Liver (tissue), 10 donors: Measurements from ENCODE around the gene TNFRSF6B. TPM values are rescaled to one million over a fixed set of nuclear protein-coding genes. Genes with fewer than 3 reads are reported as not detected.

Experiments
- DNase-seq: peaks from one replicate; pipeline ENCODE4 v3.0.0-alpha.2; 2017; ENCODE audit warnings: low spot score
- H3K27ac ChIP-seq, 2 donors: one replicate each; pipeline ENCODE4 v1.7.0; 2013; ENCODE audit warnings: inconsistent platforms in 2 of 2, low read length in 2 of 2, control low read depth in 1 of 2, low read depth in 1 of 2, mild to moderate bottlenecking in 1 of 2
- H3K27me3 ChIP-seq, 4 donors: one replicate each; pipeline versions ENCODE4 v1.6.1 to v1.7.0; 2013; ENCODE audit warnings: low read length in 3 of 4, inconsistent platforms in 1 of 4, mild to moderate bottlenecking in 1 of 4, moderate library complexity in 1 of 4; ENCODE audit not compliant: control insufficient read depth in 4 of 4, insufficient read depth in 4 of 4
- H3K36me3 ChIP-seq, 4 donors: one replicate each; pipeline versions ENCODE4 v1.6.1 to v1.7.0; 2013; ENCODE audit warnings: low read length in 3 of 4, mild to moderate bottlenecking in 3 of 4, low read depth in 1 of 4, moderate library complexity in 1 of 4; ENCODE audit not compliant: control insufficient read depth in 4 of 4, insufficient read depth in 3 of 4
- H3K4me1 ChIP-seq, 4 donors: one replicate each; pipeline versions ENCODE4 v1.6.1 to v1.7.0; 2013; ENCODE audit warnings: low read length in 3 of 4, mild to moderate bottlenecking in 3 of 4, moderate library complexity in 1 of 4; ENCODE audit not compliant: control insufficient read depth in 4 of 4, insufficient read depth in 4 of 4
- H3K4me3 ChIP-seq, 3 donors: one replicate each; pipeline versions ENCODE4 v1.6.1 to v1.7.0; 2013; ENCODE audit warnings: low read length in 3 of 3, control low read depth in 1 of 3, low read depth in 1 of 3, mild to moderate bottlenecking in 1 of 3
- H3K9ac ChIP-seq, 2 donors: one replicate each; pipeline ENCODE4 v1.7.0; 2013; ENCODE audit warnings: low read length in 2 of 2, mild to moderate bottlenecking in 2 of 2, moderate library complexity in 2 of 2, control low read depth in 1 of 2, low read depth in 1 of 2
- H3K9me3 ChIP-seq, 4 donors: one replicate each; pipeline versions ENCODE4 v1.6.1 to v1.7.0; 2013; ENCODE audit warnings: low read length in 3 of 4; ENCODE audit not compliant: control insufficient read depth in 4 of 4
- ATF3 ChIP-seq: IDR thresholded peaks from 2 replicates; pipeline ENCODE4 v1.6.1; 2016; ENCODE audit warnings: antibody characterized with exemption
- CTCF ChIP-seq: fragments of 150-350 bp; IDR thresholded peaks from 2 replicates; pipeline ENCODE4 v1.5.1; 2017; ENCODE audit warnings: improper control_type of control experiment, low read depth, low read length; ENCODE audit not compliant: missing input control
- FOXA2 ChIP-seq: IDR thresholded peaks from 2 replicates; pipeline ENCODE4 v1.6.1; 2016; ENCODE audit warnings: antibody characterized with exemption
- HNF4G ChIP-seq: IDR thresholded peaks from 2 replicates; pipeline ENCODE4 v1.6.1; 2016; ENCODE audit warnings: antibody characterized with exemption
- JUND ChIP-seq, 2 donors: IDR thresholded peaks; 2 replicates each; pipeline ENCODE4 v1.6.1; 2016; ENCODE audit warnings: antibody characterized with exemption in 2 of 2
- NR2F2 ChIP-seq: IDR thresholded peaks from 2 replicates; pipeline ENCODE4 v1.6.1; 2016; ENCODE audit warnings: antibody characterized with exemption
- REST ChIP-seq: IDR thresholded peaks from 2 replicates; pipeline ENCODE4 v1.6.1; 2016; ENCODE audit warnings: antibody characterized with exemption, mild to moderate bottlenecking
- RXRA ChIP-seq, 2 donors: IDR thresholded peaks; 2 replicates each; pipeline ENCODE4 v1.6.1; 2017 to 2018; ENCODE audit warnings: antibody characterized with exemption in 2 of 2, mild to moderate bottlenecking in 1 of 2
- SP1 ChIP-seq: IDR thresholded peaks from 2 replicates; pipeline ENCODE4 v1.6.1; 2018; ENCODE audit warnings: antibody characterized with exemption, mild to moderate bottlenecking
- YY1 ChIP-seq: IDR thresholded peaks from 2 replicates; pipeline ENCODE4 v1.6.1; 2016; ENCODE audit warnings: antibody characterized with exemption, mild to moderate bottlenecking
- WGBS: extraction: QIAGEN DNeasy Blood & Tissue Kit; methylation state at CpG from one replicate; pipeline ENCODE4 v1.1.7; 2013; 5-methylcytosine and 5-hydroxymethylcytosine counted together
- polyA plus RNA-seq, 2 donors: library from polyadenylated mRNA; stranded (reverse) in 1 of 2; unstranded in 1 of 2; fragments of 200-250 nt in 1 of 2; fragments of >200 nt in 1 of 2; fragmentation: Nextera tagmentation in 1 of 2; extraction: Ambion mirVana in 1 of 2; gene quantifications; one replicate each; pipeline versions ENCODE4 v1.2.1 to v1.2.3, GENCODE V29; 2013 to 2015
- small RNA-seq: library from RNA; depleted of rRNA; stranded (forward); fragments of <200 nt; gene quantifications from one replicate; pipeline ENCODE3, GENCODE V24; 2014
- total RNA-seq, 2 donors: library from RNA; depleted of rRNA; stranded (reverse); fragments of >200 nt; gene quantifications; one replicate each; pipeline ENCODE4 v1.2.3, GENCODE V29; 2014
- donor health status: healthy.
- donor health status: healthy.
- donor health status: healthy.
- donor health status: healthy.
- donor health status: healthy.

The TNFRSF6B gene
- total and polyA plus RNA-seq, 4 donors: 0.09 to 0.73 TPM; not detected in 2

GRCh38 chr20:63747622-63748069 is 51.2 kb downstream of the TNFRSF6B start:
- Histone ChIP-seq H3K27me3 (no peaks in the 10 kb centered on the region), H3K9ac (no peak overlapping the region), H3K27ac (no peak overlapping the region), H3K36me3 (no peaks in the 10 kb centered on the region), H3K4me1 (peaks cover under 1 to 17% (median 13%) of the 10 kb centered on the region in 4 donors), H3K9me3 (no peaks in the 10 kb centered on the region), H3K4me3 (no peak overlapping the region)
- DNase-seq: no peak
- WGBS: 82% methylated on average over 13 of the region's 13 CpGs
- no peak for TF ChIP-seq NR2F2
- TF ChIP-seq RXRA (IDR thresholded peaks at IDR 0.05): no peak
- TF ChIP-seq YY1: no peak
- no peak for TF ChIP-seq REST
- no peak for TF ChIP-seq CTCF
- TF ChIP-seq HNF4G: no peak
- no peak for TF ChIP-seq FOXA2
- no peak for TF ChIP-seq SP1
- no peak for TF ChIP-seq ATF3
- no peak for TF ChIP-seq JUND (IDR thresholded peaks at IDR 0.05)

Small RNA genes within 50 kb of the gene (small RNA-seq; reads per million reads assigned to genes)
- gene LIME1 (not detected), gene TNFRSF6B (not detected)

Other genes starting within 250 kb of the TNFRSF6B start
- not detected for gene KCNQ2, start 224.0 kb upstream of the TNFRSF6B start, total RNA-seq
- not detected for gene KCNQ2, start 224.0 kb upstream of the TNFRSF6B start, polyA plus RNA-seq
- under 1 TPM in 1 of 2 donors, not detected in 1; 0.05 TPM for gene EEF1A2, start 197.6 kb upstream of the TNFRSF6B start, total RNA-seq
- under 1 TPM in 1 of 2 donors, not detected in 1; 0.12 TPM for gene EEF1A2, start 197.6 kb upstream of the TNFRSF6B start, polyA plus RNA-seq
- gene PPDPF, start 175.9 kb upstream of the TNFRSF6B start, total RNA-seq: 10 to 100 TPM; 25.1 to 25.5 TPM
- 100 to 1,000 TPM in 1 of 2 donors, 1 to 10 TPM in 1; 8.3 to 196 TPM for gene PPDPF, start 175.9 kb upstream of the TNFRSF6B start, polyA plus RNA-seq
- gene PTK6, start 159.3 kb upstream of the TNFRSF6B start, total RNA-seq: 1 to 10 TPM in 1 of 2 donors, under 1 TPM in 1; 0.05 to 1.2 TPM
- under 1 TPM; 0.11 to 0.36 TPM for gene PTK6, start 159.3 kb upstream of the TNFRSF6B start, polyA plus RNA-seq
- not detected for gene SRMS, start 148.9 kb upstream of the TNFRSF6B start, total RNA-seq
- gene SRMS, start 148.9 kb upstream of the TNFRSF6B start, polyA plus RNA-seq: not detected
- gene FNDC11, start 142.5 kb upstream of the TNFRSF6B start, total RNA-seq: under 1 TPM in 1 of 2 donors, not detected in 1; under 0.01 TPM
- gene FNDC11, start 142.5 kb upstream of the TNFRSF6B start, polyA plus RNA-seq: under 1 TPM in 1 of 2 donors, not detected in 1; 0.01 TPM
- gene HELZ2, start 122.4 kb upstream of the TNFRSF6B start, total RNA-seq: 10 to 100 TPM; 21.3 to 26.6 TPM
- gene HELZ2, start 122.4 kb upstream of the TNFRSF6B start, polyA plus RNA-seq: 1 to 10 TPM; 3.7 to 9.6 TPM
- gene GMEB2, start 69.6 kb upstream of the TNFRSF6B start, total RNA-seq: 1 to 10 TPM; 6.6 to 8.6 TPM
- gene GMEB2, start 69.6 kb upstream of the TNFRSF6B start, polyA plus RNA-seq: 1 to 10 TPM; 1.3 to 4.0 TPM
- gene STMN3, start 43.2 kb upstream of the TNFRSF6B start, total RNA-seq: 1 to 10 TPM in 1 of 2 donors, under 1 TPM in 1; 0.67 to 2.9 TPM
- gene STMN3, start 43.2 kb upstream of the TNFRSF6B start, polyA plus RNA-seq: 1 to 10 TPM in 1 of 2 donors, under 1 TPM in 1; 0.42 to 1.2 TPM
- gene RTEL1, start 38.3 kb upstream of the TNFRSF6B start, total RNA-seq: 10 to 100 TPM; 10.4 to 16.9 TPM
- gene RTEL1, start 38.3 kb upstream of the TNFRSF6B start, polyA plus RNA-seq: 1 to 10 TPM; 3.7 to 4.3 TPM
- 10 to 100 TPM; 14.2 to 21.0 TPM for gene ARFRP1, start 11.3 kb downstream of the TNFRSF6B start, total RNA-seq
- gene ARFRP1, start 11.3 kb downstream of the TNFRSF6B start, polyA plus RNA-seq: 10 to 100 TPM; 20.0 to 26.9 TPM
- 10 to 100 TPM; 10.3 to 14.7 TPM for gene ZGPAT, start 11.4 kb downstream of the TNFRSF6B start, total RNA-seq
- 10 to 100 TPM; 26.2 to 90.5 TPM for gene ZGPAT, start 11.4 kb downstream of the TNFRSF6B start, polyA plus RNA-seq
- gene LIME1, start 40.0 kb downstream of the TNFRSF6B start, total RNA-seq: 10 to 100 TPM; 21.2 to 50.4 TPM
- 10 to 100 TPM; 52.8 to 69.0 TPM for gene LIME1, start 40.0 kb downstream of the TNFRSF6B start, polyA plus RNA-seq
- 10 to 100 TPM; 22.2 to 27.9 TPM for gene SLC2A4RG, start 43.1 kb downstream of the TNFRSF6B start, total RNA-seq
- 10 to 100 TPM; 31.0 to 39.7 TPM for gene SLC2A4RG, start 43.1 kb downstream of the TNFRSF6B start, polyA plus RNA-seq
- 10 to 100 TPM in 1 of 2 donors, 1 to 10 TPM in 1; 8.2 to 12.1 TPM for gene ZBTB46, start 134.6 kb downstream of the TNFRSF6B start, total RNA-seq
- gene ZBTB46, start 134.6 kb downstream of the TNFRSF6B start, polyA plus RNA-seq: 1 to 10 TPM in 1 of 2 donors, under 1 TPM in 1; 0.79 to 1.2 TPM
- not detected for gene ABHD16B, start 164.8 kb downstream of the TNFRSF6B start, total RNA-seq
- gene ABHD16B, start 164.8 kb downstream of the TNFRSF6B start, polyA plus RNA-seq: under 1 TPM in 1 of 2 donors, not detected in 1; 0.10 TPM
- 10 to 100 TPM; 25.3 to 31.2 TPM for gene TPD52L2, start 168.6 kb downstream of the TNFRSF6B start, total RNA-seq
- gene TPD52L2, start 168.6 kb downstream of the TNFRSF6B start, polyA plus RNA-seq: 10 to 100 TPM; 12.3 to 33.0 TPM
- 10 to 100 TPM; 22.4 to 28.6 TPM for gene DNAJC5, start 198.5 kb downstream of the TNFRSF6B start, total RNA-seq
- 10 to 100 TPM in 1 of 2 donors, 1 to 10 TPM in 1; 8.2 to 15.0 TPM for gene DNAJC5, start 198.5 kb downstream of the TNFRSF6B start, polyA plus RNA-seq